CD4-positive, alpha-beta T cell treated with Interleukin-15 for 4 hours (primary cell): ENCODE measurements around the gene ZNF627.
"Not testable (repeated sequence)": the region's sequence is repeated elsewhere in the genome, so short reads cannot be mapped to it uniquely, and the experiment has no call there.

ENCODE experiments used
- DNase-seq: peaks from one replicate; pipeline ENCODE4 v3.0.0-alpha.2; 2020; ENCODE audit warnings: low spot score

ZNF627 gene

DNA sequence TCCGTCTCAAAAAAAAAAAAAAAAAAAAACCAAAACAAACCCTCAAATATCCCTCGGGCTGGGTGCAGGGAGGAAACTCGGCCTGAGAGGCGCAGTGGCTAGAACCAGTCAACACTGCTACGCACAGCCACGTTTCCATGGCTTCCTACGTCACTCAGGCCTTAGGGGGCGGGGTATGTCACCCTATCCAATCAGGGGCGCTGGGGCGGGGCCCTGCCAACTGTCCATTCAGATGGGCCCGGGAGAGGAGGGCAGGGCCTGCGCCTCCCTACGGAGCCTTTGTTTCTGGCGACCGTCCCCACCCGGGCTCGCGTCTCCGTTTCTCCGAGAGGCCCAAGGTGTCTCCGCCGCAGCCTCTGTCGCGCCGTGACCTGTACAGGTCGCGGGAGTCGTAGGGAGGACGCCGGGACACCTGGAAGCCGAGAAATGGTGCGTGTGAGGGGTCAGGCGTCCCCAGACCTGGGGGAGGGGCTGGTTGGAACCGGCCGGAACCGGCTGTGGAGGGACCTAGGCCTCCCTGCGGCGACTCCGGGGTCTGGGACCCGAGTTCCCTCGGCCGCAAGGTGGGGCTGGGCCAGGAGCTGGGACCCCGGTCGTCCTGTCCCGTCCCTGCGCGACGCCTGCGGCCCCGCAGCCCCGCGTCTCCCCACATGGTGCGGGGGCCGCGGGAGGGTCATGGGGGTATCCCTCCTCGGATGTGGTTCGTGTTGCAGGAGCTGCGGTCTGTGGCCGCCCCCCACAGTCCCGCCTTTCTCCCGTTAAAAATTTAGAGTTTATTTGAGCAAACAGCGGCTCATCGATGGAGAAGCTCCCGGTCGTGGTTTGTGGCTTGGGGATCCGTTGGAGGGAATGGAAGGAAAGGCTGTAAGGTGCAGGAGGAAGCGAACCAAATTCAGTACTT is at the start of gene ZNF627:
Gene ZNF627 (plus strand): TSS at position 282 of the 901 bp plus-strand sequence. CDS start 145 bp downstream, at position 427.
- DNase-seq = peak; percentile 96

DNA sequence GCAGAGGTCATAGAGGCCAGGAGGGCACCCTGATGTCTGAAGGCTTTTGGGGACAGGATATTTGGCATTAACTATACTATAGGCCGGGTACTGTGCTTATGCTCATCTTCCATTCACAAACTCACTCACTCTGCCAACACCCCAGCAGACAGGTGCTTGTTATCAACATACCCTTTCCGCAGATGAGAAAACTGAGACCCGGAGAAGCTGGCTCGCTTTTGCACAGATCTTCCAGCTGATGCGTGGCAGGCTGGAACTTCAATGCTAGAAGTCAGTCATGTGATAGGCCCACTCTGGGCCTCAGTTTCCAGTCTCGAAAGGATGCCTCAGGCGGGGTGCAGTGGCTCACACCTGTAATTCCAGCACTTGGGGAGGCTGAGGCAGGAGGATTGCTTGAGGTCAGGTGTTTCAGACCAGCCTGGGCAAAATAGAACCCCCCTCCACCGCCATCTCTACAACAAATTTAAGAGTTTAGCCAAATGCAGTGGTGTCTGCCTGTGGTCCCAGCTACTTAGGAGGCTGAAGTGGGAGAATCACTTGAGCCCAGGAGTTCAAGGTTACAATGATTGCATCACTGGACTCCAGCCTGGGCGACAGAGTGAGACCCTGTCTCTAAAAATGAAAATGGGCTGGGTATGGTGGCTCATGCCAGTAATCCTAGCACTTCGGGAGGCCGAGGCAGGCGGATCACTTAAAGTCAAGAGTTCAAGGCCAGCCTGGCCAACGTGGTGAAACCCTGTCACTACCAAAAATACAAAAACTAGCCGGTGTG is 49.2 kb upstream of the ZNF627 start:
- no peak for DNase-seq

DNA sequence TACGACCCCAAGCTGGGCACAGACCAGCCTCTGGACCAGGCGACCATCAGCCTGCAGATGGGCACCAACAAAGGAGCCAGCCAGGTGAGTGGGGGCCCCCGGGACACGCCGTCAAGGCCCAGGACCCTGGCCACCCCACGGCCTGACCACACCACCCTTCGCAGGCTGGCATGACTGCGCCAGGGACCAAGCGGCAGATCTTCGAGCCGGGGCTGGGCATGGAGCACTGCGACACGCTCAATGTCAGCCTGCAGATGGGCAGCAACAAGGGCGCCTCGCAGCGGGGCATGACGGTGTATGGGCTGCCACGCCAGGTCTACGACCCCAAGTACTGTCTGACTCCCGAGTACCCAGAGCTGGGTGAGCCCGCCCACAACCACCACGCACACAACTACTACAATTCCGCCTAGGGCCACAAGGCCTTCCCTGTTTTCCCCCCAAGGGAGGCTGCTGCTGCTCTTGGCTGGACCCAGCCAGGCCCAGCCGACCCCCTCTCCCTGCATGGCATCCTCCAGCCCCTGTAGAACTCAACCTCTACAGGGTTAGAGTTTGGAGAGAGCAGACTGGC is 47.8 kb upstream of the ZNF627 start:
- no peak for DNase-seq

DNA sequence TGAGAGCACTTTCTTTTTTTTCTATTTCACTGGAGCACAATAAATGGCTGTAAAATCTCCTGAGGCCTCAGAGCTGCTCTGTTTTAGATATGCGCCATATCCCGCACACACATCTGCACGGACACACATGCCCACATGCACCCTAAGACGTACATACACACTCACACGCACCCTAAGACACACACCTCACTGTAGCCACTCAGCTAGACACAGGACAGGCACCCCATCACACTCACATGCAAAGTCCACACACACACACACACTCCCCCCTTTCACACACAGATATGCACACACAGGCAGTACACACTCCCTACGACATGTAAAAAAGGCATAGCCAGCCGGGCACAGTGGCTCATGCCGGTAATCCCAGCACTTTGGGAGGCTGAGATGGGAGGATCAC is 47.0 kb upstream of the ZNF627 start:
- DNase-seq = no peak

DNA sequence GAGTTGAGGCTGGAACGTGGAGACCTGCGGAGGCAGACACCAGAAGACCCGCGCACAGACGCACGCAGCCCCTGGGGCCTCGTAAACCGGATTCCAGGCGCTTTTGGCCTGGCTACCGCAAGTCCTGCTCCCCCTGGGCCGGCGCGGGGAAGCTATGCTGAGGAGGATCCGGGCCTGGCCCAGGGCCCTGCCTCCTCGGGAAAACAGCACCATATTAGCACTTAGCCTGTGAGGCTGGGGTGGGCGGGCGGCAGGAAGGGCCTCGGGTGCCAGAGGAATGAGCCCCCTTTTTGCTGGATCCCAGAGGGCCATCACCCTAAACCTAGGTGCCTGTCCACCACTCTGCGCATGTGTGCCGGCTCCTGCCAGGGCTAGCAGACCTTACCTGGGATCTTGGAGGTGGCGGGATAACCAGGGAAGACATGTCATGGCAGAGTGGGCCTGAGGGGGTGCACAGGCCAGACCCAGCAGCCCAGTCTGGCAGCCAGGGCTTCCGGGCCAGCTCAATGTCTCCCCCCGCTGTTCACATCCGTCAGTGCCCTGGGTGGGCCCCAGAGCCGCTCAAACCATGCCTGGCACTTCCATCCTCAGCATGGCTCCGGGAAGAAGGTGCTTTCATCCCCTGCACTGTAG is 45.6 kb upstream of the ZNF627 start:
- no peak for DNase-seq

DNA sequence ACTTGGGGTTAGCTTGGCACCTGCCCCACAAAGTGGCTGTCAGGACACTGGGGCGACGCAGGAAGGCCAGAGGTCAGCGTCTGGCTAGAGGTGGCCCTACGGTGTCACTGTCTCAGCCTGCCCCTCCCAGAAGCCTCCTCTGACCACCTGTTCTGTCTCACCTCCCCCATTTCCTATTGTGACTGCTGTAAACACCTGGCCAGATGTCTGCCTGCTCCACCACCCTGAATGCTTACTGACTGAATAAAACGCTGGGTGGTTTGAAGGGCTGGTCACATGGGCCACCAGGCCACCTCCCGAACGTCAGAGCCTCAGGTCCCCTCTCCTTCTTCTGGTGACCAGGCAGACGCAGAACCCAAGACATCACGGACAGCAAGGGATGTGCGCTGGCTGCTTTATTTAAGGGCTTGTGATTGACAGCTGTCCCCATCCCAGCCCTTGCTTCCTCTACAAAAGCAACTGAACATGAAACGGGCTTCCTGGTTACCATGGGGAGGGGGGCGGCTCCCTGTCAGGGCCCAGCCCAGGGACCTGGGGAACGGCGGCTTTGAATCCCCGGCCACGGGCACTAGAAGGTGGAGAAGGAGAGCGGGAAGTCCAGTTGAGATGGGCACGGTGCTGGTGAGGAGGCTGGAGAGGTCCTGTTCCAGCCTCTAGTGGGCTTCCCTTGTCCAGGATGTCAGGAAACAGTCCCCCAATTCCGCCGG is 44.5 kb upstream of the ZNF627 start:
- DNase-seq = no peak

DNA sequence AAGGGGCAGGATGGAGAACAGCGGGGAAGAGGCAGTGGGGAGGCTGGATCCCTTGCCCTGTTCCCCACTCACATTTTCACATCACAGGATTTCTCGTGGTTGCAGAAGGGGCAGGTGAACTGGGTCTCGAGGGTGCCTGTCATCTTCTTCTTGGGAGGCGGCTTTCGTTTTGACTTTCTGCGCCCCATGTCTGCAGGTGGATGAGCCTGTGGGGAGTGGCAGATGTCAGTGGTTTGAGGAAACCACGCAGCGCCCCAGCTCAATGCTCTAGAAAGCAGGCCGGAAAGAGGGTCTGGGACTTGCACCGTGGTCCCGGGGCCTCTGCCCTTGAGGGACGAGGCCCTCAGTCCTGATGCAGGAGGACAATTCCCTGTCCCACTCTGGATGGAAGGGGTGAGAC is 43.1 kb upstream of the ZNF627 start:
- no peak for DNase-seq

DNA sequence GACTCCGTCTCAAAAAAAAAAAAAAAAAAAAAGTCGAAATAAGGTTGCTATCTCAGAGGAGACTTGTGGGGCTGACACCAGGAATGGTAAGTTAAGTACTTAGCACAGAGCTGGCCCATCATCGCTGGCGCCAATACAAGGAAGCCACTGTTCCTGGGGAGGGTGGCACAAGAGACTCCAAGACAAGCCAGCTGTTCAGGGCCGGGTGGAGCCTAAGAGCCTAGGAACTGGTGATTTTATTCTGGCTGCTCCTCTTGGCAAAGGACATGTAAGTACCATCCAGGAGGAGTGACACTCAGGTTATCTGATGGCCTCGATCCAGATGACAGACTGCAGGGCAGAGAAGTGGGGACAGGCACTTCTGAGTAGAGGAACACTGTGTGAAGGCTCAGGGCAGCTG is 42.0 kb upstream of the ZNF627 start:
- DNase-seq = no peak

DNA sequence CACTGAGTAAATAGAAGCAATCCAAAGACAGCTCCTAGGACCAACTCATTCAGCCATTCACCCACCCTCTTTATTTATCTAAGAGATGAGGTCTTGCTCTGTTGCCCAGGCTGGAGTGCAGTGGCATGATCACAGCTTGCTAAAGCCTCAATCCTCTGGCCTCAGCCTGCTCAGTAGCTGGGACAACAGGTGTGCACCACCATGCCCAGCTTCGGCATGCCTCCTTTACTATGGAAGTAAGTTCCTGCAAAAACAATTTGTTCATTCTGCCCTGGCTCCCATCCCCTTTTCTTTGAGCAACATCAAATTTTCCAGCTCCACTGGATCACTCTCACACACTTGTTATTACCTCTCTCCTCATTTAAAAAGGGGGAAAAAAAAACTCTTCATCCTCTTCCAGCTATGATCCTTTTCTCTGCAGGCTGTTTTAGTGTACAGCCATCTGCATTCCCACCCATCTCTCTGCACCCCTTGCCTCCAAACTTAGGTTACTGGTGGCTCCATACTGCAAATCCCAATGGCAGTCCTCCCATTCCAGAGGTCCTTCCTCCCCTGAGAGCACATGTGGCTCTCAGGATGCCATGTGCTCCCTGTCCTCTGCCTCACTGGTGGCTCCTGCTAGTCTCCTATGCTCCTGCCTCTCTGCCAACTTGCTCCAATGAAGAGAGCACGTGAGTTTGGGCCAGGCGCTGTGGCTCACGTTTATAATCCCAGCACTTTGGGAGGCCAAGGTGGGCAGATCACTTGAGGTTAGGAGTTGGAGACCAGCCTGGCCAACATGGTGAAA is 40.5 kb upstream of the ZNF627 start:
- no peak for DNase-seq

DNA sequence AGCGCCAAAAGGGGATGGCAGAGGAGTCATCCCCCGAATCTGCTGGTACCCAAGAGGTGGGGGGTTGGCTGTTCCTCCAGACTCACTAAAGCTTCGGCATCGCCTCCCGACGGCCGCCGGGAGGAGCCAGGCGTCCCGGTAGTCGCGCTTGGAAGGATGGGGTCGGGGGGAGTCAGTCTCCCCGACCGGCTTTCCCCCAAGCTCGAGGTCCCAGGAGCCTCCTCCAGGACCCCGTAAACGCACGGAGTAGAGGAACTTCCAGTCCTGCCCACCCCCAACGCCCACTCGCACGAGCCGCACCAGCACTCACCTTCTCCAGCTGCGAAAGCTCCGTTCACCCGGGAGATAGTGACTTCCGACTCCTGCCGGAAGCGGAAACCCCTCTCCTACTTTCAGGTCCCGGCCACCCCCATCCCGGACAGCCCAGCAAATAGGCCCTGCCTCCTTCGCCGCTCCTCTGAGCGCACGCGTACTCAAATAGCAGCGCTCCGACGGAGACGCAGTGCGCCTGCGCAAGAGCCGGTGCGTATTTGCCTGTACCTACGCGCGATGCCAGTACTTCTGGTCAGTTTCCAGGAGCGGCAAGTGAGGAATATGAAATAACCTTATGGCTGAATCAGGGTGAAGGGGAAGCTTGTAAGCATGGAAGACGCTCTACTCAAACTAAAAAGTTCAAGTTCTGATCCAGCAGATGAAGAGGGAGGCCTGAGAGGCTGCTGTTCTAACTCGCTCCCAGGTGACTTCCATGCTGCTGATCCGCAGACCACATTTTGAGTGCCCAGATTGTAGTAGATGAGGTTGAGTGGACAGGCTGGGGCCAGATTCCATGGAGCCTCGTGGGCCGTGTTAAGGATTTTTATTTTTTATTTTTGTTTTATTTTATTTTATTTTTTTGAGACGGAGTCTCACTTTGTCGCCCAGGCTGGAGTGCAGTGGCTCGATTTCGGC is 38.1 kb upstream of the ZNF627 start, which contains the start of gene ELOF1:
Gene ELOF1 (minus strand): TSS at position 350 of the 948 bp plus-strand sequence. CDS start 4,883 bp downstream, outside the sequence.
- peak; percentile 97 for DNase-seq

DNA sequence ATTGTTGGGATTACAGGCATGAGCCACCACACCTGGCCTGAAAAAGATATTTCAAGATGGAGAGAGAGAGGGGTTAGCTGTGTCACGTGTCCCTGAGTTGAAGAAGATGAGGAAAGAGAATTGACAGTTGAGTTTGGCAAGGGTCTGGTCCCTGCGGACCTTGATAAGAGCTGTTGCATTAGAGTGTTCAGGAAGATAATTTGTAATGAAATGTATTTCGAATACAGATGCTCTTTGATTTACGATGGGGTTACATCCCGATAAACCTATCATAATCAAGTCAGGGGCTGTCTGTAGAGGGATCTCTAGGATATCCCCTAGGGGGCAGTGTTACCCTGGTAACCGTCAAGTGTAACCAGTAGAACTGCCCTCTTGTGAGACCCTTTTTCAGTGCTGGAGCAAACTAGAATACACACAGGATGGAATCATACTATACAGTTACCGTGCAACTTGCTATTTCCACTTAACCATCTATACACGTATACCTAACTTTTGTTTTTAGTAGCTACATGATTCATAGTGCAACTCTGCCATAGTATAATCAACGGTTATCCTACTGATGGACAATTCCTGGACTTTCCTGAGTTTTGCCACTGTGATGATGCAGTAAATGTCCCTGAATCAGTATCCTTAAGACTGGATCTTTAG is 36.8 kb upstream of the ZNF627 start:
- DNase-seq = peak; percentile 80

DNA sequence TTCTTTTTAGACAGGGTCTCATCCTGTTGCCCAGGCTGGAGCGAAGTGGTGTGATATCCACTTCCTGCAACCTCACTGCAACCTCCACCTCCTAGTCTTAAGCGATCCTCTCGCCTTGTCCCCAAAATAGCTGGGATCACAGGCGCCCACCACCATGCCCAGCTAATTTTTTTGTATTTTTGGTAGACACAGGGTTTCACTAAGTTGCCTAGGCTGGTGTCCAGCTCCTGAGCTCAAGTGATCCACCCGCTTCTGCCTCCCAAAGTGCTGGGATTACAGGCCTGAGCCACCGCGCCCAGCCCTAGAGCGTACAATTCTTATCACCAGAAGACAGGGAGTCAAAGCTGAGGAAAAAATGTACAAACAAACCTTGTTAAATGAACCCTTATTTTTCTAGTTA is 33.8 kb upstream of the ZNF627 start:
- no peak for DNase-seq

DNA sequence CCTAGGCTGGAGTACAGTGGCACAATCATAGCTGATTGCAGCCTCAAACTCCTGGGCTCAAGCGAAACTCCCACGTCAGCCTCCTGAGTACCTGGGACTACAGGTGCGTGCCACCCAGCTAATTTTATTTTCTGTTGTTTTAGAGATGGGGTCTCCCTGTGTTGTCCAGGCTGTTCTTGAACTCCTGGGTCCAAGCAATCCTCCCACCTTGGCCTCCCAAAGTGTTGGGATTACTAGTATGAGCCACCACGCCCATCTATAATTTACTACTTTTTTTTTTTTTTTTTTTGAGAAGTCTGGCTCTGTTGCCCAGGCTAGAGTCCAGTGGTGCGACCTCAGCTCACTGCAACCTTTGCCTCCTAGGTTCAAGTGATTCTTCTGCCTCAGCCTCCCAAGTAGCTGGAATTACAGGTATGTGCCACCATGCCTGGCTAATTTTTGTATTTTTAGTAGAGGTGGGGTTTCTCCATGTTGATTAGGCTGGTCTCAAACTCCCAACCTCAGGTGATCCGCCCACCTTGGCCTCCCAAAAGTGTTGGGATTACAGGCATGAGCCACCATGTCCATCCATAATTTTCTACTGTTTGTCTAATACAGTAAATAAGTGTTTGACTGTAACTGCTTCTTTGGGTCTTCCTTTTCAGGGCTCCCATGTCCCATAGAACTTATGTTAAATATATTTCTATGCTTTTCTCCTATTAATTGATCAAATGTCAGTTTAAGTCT is 33.0 kb upstream of the ZNF627 start:
- not testable (repeated sequence) for DNase-seq

DNA sequence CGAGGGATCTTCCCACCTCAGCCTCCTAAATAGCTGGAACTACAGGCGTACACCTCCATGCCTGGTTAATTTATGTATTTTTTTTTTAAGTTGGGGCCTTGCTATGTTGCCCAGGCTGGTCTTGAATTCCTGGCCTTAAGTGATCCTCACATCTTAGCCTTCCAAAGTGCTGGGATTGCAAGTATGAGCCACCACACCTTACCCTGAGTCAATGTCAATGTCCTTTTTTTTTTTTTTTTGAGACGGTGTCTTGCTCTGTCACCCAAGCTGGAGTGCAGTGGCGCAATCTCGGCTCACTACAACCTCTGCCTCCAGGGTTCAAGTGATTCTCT is 31.7 kb upstream of the ZNF627 start:
- DNase-seq = not testable (repeated sequence)

DNA sequence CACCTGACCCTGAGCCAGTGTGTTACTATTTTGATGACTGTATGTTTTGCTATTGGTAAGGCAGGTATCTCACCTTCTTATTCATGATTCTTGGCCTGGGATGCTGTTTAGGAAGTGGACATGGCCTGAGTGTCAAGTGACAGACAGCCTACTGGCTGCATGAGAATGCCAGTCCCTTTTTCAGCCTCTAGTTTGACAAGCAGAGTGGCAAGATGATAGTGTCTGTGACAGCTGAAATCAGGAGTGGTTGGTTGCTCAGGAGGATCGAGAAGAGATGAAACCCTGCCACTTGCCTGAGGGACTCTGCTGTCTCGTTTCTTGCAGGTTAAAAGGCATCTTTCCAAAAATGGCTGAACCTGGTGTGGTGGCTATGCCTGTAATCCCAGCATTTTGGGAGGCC is 31.1 kb upstream of the ZNF627 start:
- no peak for DNase-seq

DNA sequence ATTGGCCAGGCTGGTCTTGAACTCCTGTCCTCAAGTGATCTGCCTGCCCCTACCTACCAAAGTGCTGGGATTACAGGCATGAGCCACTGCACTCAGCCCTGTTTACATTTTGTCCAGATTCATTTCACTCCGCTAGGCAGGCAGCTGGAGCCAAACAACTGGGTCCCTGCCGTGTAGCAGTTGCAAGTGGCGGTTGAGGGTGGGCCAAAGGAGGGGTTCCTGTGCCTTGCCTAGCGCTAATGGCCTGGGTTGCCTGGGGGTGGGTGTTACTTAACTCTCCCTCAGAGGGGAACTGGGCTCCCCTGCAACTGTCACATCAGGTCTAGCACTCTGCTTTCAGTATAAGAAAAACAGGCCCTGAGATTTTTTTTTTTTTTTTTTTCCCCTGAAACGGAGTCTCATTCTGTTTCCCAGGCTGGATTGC is 27.2 kb upstream of the ZNF627 start:
- no peak for DNase-seq

DNA sequence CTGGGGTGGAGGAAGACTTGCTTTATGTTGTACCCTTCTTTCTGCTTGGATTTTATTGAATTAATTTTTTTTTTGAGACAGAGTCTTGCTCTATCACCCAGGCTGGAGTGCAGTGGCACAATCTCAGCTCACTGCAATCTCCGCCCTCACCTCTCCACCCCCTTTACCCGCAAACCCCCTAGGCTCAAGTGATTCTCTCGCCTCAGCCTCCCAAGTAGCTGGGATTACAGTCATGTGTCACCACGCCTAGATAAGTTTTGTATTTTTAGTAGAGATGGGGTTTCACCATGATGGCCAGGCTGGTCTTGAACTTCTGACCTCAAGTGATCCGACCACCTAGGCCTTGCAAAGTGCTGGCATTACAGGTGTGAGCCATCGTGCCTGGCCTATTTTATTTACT is 23.9 kb upstream of the ZNF627 start:
- not testable (repeated sequence) for DNase-seq

DNA sequence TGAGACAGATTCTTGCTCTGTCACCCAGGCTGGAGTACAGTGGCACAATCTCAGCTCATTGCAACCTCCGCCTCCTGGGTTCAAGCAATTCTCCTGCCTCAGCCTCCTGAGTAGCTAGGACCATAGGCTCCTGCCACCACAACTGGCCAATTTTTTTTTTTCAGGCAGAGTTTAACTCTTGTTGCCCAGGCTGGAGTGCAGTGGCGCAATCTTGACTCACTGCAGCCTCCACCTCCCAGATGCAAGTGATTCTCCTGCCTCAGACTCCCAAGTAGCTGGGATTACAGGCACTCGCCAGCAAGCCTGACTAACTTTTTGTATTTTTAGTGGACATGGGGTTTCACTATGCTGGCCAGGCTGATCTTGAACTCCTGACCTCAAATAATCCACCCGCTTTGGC is 23.5 kb upstream of the ZNF627 start:
- DNase-seq = not testable (repeated sequence)
